NB4 (cell line): ENCODE data around the gene CAND2.

ENCODE experiments used
- DNase-seq: peaks from one replicate; pipeline ENCODE4 v3.0.0; 2010; ENCODE audit warnings: low read depth
- H3K4me3 ChIP-seq: one replicate; pipeline ENCODE4 v1.5.1; 2011; ENCODE audit warnings: mild to moderate bottlenecking, low read depth, low read length, moderate library complexity
- CTCF ChIP-seq: IDR thresholded peaks from one replicate; pipeline ENCODE4 v1.5.1; 2012; ENCODE audit warnings: low read depth, low read length
- MAX ChIP-seq: IDR thresholded peaks from 2 replicates; pipeline ENCODE4 v1.6.1; 2011; ENCODE audit warnings: low read depth, low read length
- MYC ChIP-seq: IDR thresholded peaks from 2 replicates; pipeline ENCODE4 v1.6.1; 2011; ENCODE audit warnings: low read depth, low read length
- POLR2A ChIP-seq: IDR thresholded peaks from 2 replicates; pipeline ENCODE4 v1.6.1; 2011; ENCODE audit warnings: mild to moderate bottlenecking; ENCODE audit not compliant: insufficient read length; ENCODE audit errors: extremely low read depth

The CAND2 gene

GRCh38 chr3:12866836-12867235 is 70.4 kb downstream of the CAND2 start:
- H3K4me3 ChIP-seq: no peak overlapping the region
- DNase-seq: no peak
- TF ChIP-seq POLR2A (no peak), MYC (no peak), MAX (no peak), CTCF (no peak)

- DNase-seq: peak; percentile 79
- H3K4me3 ChIP-seq: no peak overlapping the region
- TF ChIP-seq MAX (no peak), CTCF (peak; percentile 94)
These were observed 71.9 kb downstream of the CAND2 start for GRCh38 chr3:12868039-12869034.

GRCh38 chr3:12869035-12869621 is 72.6 kb downstream of the CAND2 start:
- no peak for DNase-seq
- H3K4me3 ChIP-seq: no peak overlapping the region
- TF ChIP-seq POLR2A (no peak), CTCF (no peak), MAX (no peak), MYC (no peak)

GRCh38 chr3:12870942-12871341 is 74.5 kb downstream of the CAND2 start:
- no peak overlapping the region for H3K4me3 ChIP-seq
- DNase-seq: peak; percentile 69
- TF ChIP-seq CTCF (no peak), MAX (no peak), POLR2A (no peak), MYC (no peak)

- TF ChIP-seq POLR2A: no peak
- TF ChIP-seq CTCF: no peak
- TF ChIP-seq MYC: no peak
- TF ChIP-seq MAX: no peak
- H3K4me3 ChIP-seq: no peak overlapping the region
- no peak for DNase-seq
These were observed 75.0 kb downstream of the CAND2 start for GRCh38 chr3:12871404-12871983.
